NCI-H69 (cell line): ENCODE results near the gene VRK3.
"Not testable (repeated sequence)": the region's sequence is repeated elsewhere in the genome, so short reads cannot be mapped to it uniquely, and the experiment has no call there.

Experiments
- DNase-seq: peaks from one replicate; lab custom pipeline; 2025; lab: John Stamatoyannopoulos, UW

VRK3 gene

GRCh38 chr19:49988007-49988406 is 37.2 kb downstream of the VRK3 start:
- DNase-seq: no peak

GRCh38 chr19:49987159-49987698 is 37.9 kb downstream of the VRK3 start:
- DNase-seq: no peak

GRCh38 chr19:49986354-49986753 is 38.8 kb downstream of the VRK3 start:
- DNase-seq: no peak

GRCh38 chr19:49985871-49986270 is 39.3 kb downstream of the VRK3 start:
- DNase-seq: no peak

GRCh38 chr19:49984491-49984890 is 40.7 kb downstream of the VRK3 start:
- no peak for DNase-seq

GRCh38 chr19:49983645-49984229 is 41.4 kb downstream of the VRK3 start:
- peak; percentile 77 for DNase-seq

- no peak for DNase-seq
Observed at GRCh38 chr19:49981603-49982593, 43.3 kb downstream of the VRK3 start.

GRCh38 chr19:49978324-49978723 is 46.8 kb downstream of the VRK3 start:
- DNase-seq: no peak

- no peak for DNase-seq
Observed at GRCh38 chr19:49977881-49978280, 47.3 kb downstream of the VRK3 start.

GRCh38 chr19:49977076-49977475 is 48.1 kb downstream of the VRK3 start:
- no peak for DNase-seq

- DNase-seq: no peak
Observed at GRCh38 chr19:49976496-49976895, 48.7 kb downstream of the VRK3 start.

GRCh38 chr19:49975051-49975450 is 50.1 kb downstream of the VRK3 start:
- DNase-seq: no peak

- DNase-seq: no peak
Observed at GRCh38 chr19:49973987-49974386, 51.2 kb downstream of the VRK3 start.

GRCh38 chr19:49972841-49973240 is 52.3 kb downstream of the VRK3 start:
- DNase-seq: no peak

GRCh38 chr19:49971991-49972411 is 53.2 kb downstream of the VRK3 start:
- DNase-seq: no peak

- DNase-seq: not testable (repeated sequence)
Observed at GRCh38 chr19:49969355-49969754, 55.8 kb downstream of the VRK3 start.

- no peak for DNase-seq
Observed at GRCh38 chr19:49968279-49968922, 56.8 kb downstream of the VRK3 start.

GRCh38 chr19:49960980-49961379 is 64.2 kb downstream of the VRK3 start, which contains the start of gene SIGLEC11:
TSS of gene SIGLEC11 (minus strand) at chr19:49961172. CDS start at chr19:49961081, 91 bp downstream.
- not testable (repeated sequence) for DNase-seq

- not testable (repeated sequence) for DNase-seq
Observed at GRCh38 chr19:49959892-49960291, 65.3 kb downstream of the VRK3 start.

- not testable (repeated sequence) for DNase-seq
Observed at GRCh38 chr19:49958596-49958995, 66.6 kb downstream of the VRK3 start.

- not testable (repeated sequence) for DNase-seq
Observed at GRCh38 chr19:49958144-49958543, 67.0 kb downstream of the VRK3 start.

- peak; percentile 28 for DNase-seq
Observed at GRCh38 chr19:49957262-49957915, 67.8 kb downstream of the VRK3 start.
